Measurements from ENCODE around the gene FRMD8. TPM values are rescaled to one million over a fixed set of nuclear protein-coding genes. Genes with fewer than 3 reads are reported as not detected.

The FRMD8 gene
- polyA plus RNA-seq, 3 donors, result 33.7 to 41.2 (median 35.4) TPM

DNA sequence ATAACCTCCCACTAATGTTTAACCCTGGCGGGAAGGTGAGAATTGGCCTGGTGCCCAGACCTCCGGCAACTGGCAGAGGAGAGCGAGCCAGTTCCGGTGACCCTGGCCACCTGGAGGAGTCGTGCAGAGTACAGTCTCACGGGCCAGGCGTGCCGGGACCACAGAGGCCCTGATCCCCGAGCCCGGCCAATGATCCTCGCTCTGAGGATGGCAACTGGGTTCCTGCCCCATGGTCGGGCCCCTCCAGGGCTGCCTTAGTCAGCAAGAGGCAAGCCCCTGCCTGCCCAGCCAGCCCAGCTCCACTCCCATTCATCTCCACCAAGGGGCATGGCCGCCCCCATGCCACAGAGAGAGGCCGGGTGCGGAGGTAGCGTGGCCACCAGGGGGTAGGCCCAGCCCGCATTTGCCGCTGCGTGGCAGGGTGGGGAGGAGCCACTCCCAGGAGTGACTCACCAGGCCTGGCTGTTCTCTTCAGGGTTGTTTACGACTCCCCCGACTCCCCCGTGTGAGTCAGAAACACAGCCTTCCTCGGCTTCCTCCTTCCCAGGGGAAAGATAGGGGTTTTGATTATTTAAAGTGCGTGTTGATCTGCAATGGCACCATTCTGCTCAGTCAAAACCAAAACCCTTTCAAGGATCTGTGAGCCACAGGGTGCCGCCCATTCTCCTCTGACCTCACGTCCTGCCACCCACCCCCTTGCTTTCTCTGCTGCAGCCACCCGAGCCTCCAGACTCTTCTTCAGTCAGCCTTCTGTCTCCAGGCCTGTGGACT is 4.2 kb upstream of the FRMD8 start, which contains the start of gene SLC25A45:
Gene SLC25A45, minus strand, starts transcription at position 614 of the 771 bp plus-strand sequence. CDS start 695 bp downstream, outside the sequence.
- intact Hi-C loops (cut with micrococcal nuclease), result loop anchor here (2.0 to 5.0 kb wide), 3 partner anchors 35 to 125 kb away; no protein-coding TSS in a partner anchor
- peak within 1 kb of the TSS; percentile 70 for H2AFZ ChIP-seq (ENCODE audit: insufficient read depth, low read depth, low read length, poor library complexity, severe bottlenecking)
- peak within 1 kb of the TSS; percentile 21 to 73 (median 54) for H3K4me3 ChIP-seq (replicated peaks in 1 of 3; ENCODE audit: low read depth in 2 of 3, low read length in 3 of 3)
- peaks cover 57 to 75% of the 10 kb centered on the region in 2 donors for H3K4me1 ChIP-seq (ENCODE audit: control insufficient read depth in 1 of 2, insufficient read depth in 2 of 2, low read length in 2 of 2)
- Mint-ChIP-seq H3K36me3 (peaks cover 3 to 5% of the 10 kb centered on the region in 2 donors), H3K27ac (peak within 1 kb of the TSS; percentile 99 to 100 (median 100)), H3K27me3 (ENCODE audit: low read depth in 3 of 3) (peaks cover 0 to 2% (median 0%) of the 10 kb centered on the region in 3 donors), H3K4me1 (peaks cover 58% of the 10 kb centered on the region), H3K9me3 (peaks cover 0 to 3% (median 0%) of the 10 kb centered on the region in 7 donors), H3K4me3 (peak within 1 kb of the TSS; percentile 89 to 94)
- DNase-seq, result peak; percentile 96 to 99 (median 98)
- peak within 1 kb of the TSS; percentile 88 for H3K9ac ChIP-seq (ENCODE audit: insufficient read depth, low read length, poor library complexity, severe bottlenecking)
- WGBS (ENCODE audit: insufficient coverage), result under 1% methylated on average over 20 of the region's 27 CpGs
- peak; percentile 87 for TF ChIP-seq CTCF (IDR thresholded peaks at IDR 0.05)
- no peaks in the 10 kb centered on the region for H3K36me3 ChIP-seq (replicated peaks in 1 of 2; ENCODE audit: control insufficient read depth in 1 of 2, insufficient read depth in 2 of 2, low read length in 2 of 2)
- no peaks in the 10 kb centered on the region for H3K27me3 ChIP-seq (ENCODE audit: control insufficient read depth in 2 of 2, insufficient read depth in 2 of 2, low read length in 2 of 2)
- peak within 1 kb of the TSS; percentile 89 to 100 for H3K27ac ChIP-seq (ENCODE audit: low read depth in 1 of 2, low read length in 2 of 2)
- no peaks in the 10 kb centered on the region for H3K9me3 ChIP-seq (replicated peaks in 1 of 2; ENCODE audit: control insufficient read depth in 1 of 2, insufficient read depth in 1 of 2, low read length in 2 of 2)
- peak within 1 kb of the TSS; percentile 92 for H3K4me2 ChIP-seq (replicated peaks; ENCODE audit: extremely low read depth, low read length, poor library complexity, severe bottlenecking)
- peaks cover 21% of the 10 kb centered on the region for H3K79me2 ChIP-seq (ENCODE audit: insufficient read depth, low read length)
- H4K20me1 ChIP-seq (ENCODE audit: insufficient read depth, low read length), result no peaks in the 10 kb centered on the region

- Histone ChIP-seq H3K4me3 (replicated peaks in 1 of 3; ENCODE audit: low read depth in 2 of 3, low read length in 3 of 3) (peak overlapping the region; percentile 21 to 73 (median 54)), H3K27ac (ENCODE audit: low read depth in 1 of 2, low read length in 2 of 2) (peak overlapping the region; percentile 89 to 100), H3K9ac (ENCODE audit: insufficient read depth, low read length, poor library complexity, severe bottlenecking) (peak overlapping the region; percentile 88), H3K9me3 (replicated peaks in 1 of 2; ENCODE audit: control insufficient read depth in 1 of 2, insufficient read depth in 1 of 2, low read length in 2 of 2) (no peaks in the 10 kb centered on the region), H3K36me3 (replicated peaks in 1 of 2; ENCODE audit: control insufficient read depth in 1 of 2, insufficient read depth in 2 of 2, low read length in 2 of 2) (no peaks in the 10 kb centered on the region), H4K20me1 (ENCODE audit: insufficient read depth, low read length) (no peaks in the 10 kb centered on the region), H3K79me2 (ENCODE audit: insufficient read depth, low read length) (peaks cover 28% of the 10 kb centered on the region), H3K4me1 (ENCODE audit: control insufficient read depth in 1 of 2, insufficient read depth in 2 of 2, low read length in 2 of 2) (peaks cover 60 to 75% of the 10 kb centered on the region in 2 donors), H3K27me3 (ENCODE audit: control insufficient read depth in 2 of 2, insufficient read depth in 2 of 2, low read length in 2 of 2) (no peaks in the 10 kb centered on the region), H2AFZ (ENCODE audit: insufficient read depth, low read depth, low read length, poor library complexity, severe bottlenecking) (peak overlapping the region; percentile 70), H3K4me2 (replicated peaks; ENCODE audit: extremely low read depth, low read length, poor library complexity, severe bottlenecking) (peak overlapping the region; percentile 92)
- H3K4me1 Mint-ChIP-seq, result peaks cover 57% of the 10 kb centered on the region
- H3K27ac Mint-ChIP-seq, result peak overlapping the region; percentile 99 to 100 (median 100)
- intact Hi-C loops (cut with micrococcal nuclease), result loop anchor here (2.0 to 5.0 kb wide), 3 partner anchors 34 to 124 kb away; no protein-coding TSS in a partner anchor
- H3K9me3 Mint-ChIP-seq, result peaks cover 0 to 3% (median 0%) of the 10 kb centered on the region in 7 donors
- peak overlapping the region; percentile 89 to 94 for H3K4me3 Mint-ChIP-seq
- H3K36me3 Mint-ChIP-seq, result peaks cover 0 to under 1% of the 10 kb centered on the region in 2 donors
- no peak for TF ChIP-seq CTCF (IDR thresholded peaks at IDR 0.05)
- WGBS (ENCODE audit: insufficient coverage), result 18% methylated on average over 9 of the region's 12 CpGs
- peaks cover 0 to 2% (median 0%) of the 10 kb centered on the region in 3 donors for H3K27me3 Mint-ChIP-seq (ENCODE audit: low read depth in 3 of 3)
- DNase-seq, result no peak
Observed at GRCh38 chr11:65382804-65383368, 3.6 kb upstream of the FRMD8 start.

Measured in CD14-positive monocyte (primary cell).